HG02973 (cell line): ENCODE results near the gene PLCB2.

Source experiments
- ATAC-seq: cut with Tn5 transposase; IDR thresholded peaks from one replicate; pipeline ENCODE4 v1.9.1; 2021; ENCODE audit warnings: moderate library complexity; ENCODE audit not compliant: unreplicated experiment

The PLCB2 gene

DNA sequence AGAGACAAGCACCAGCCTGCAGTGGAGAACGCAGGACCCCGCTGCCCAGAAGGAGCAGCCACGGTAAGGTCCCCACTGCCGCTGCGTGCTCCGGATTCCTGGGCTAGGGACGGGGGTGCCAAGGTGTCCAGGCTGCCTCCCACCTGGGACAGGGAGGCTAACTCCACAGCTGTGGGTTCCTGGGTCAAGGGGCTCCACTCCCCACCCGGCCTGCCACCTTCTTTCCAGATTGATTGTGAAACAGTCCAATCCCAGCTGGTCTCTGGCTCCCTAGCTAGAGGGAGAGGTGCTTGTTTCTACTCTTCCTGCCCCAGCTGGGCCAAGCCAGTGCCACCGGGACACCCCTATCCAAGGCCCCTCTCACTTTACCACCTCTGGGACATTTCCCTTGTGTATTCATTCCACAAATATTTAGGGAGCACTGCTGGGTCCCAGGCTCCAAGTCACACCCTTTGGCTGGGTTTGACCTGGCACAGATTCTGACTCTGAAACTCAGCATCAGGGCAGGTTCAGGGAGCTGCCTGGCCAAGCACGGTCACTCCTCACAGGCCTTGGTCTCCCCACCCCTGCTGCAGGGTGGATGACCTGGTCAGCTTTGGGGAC is 67.0 kb downstream of the PLCB2 start:
- no peak for ATAC-seq

DNA sequence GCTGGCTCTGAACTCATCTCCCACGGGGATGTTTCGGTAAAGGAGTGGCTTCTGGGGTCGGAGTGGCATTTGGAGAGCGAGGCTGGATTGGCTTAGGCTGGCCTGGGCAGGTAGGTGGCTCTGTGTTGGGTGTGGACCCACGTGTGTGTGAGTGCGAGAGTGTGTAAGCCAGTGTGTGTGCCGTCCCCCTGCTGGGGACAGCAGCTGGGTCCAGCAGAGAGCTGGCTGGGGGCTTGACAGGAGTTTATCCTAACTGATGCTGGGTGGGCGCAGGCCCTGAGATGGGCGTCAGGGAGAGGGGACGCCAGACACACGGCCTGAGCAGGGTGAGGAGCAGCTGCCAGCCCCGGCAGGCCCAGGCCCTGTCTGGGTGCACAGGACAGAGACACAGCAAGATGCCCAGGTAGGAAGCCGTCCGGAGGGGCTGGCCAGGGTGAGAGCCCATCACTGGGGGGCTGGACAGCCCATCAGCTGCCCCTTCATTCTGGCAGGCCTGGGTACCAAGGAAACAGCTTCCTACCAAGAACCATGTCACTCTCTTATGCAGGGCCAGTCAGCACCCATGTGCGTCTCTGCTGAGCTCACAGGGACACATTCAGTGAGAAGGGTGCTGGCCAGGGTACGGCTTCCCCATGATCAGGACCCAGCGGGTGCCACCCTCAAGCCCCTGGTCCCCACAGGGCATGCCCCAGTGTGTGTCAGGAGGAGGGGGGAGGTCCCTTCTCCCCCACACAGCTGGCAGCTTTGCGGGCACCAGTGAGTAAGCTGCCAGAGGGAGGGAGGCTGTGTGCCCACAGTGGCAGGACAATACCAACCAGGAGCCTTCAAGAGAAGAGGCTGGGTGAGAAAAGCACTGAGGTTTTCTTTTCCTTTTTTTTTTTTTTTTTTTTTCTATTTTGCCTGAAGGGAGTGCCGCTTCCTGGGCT is 67.8 kb downstream of the PLCB2 start:
- no peak for ATAC-seq

DNA sequence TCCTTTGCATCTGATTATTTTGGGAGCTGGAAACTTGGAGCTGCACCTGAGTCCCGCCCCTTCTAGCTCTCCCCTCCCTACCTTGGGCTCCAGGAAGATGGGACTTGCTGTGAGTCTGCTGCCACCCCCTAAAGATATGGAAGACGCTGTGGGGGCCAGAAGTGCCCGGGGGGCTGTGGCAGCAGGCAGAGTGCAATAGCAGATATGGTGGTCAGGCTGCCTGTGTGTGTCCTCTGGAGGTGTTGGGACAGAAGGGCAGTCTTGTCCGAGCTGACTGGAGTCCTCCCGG is 68.4 kb downstream of the PLCB2 start:
- no peak for ATAC-seq

DNA sequence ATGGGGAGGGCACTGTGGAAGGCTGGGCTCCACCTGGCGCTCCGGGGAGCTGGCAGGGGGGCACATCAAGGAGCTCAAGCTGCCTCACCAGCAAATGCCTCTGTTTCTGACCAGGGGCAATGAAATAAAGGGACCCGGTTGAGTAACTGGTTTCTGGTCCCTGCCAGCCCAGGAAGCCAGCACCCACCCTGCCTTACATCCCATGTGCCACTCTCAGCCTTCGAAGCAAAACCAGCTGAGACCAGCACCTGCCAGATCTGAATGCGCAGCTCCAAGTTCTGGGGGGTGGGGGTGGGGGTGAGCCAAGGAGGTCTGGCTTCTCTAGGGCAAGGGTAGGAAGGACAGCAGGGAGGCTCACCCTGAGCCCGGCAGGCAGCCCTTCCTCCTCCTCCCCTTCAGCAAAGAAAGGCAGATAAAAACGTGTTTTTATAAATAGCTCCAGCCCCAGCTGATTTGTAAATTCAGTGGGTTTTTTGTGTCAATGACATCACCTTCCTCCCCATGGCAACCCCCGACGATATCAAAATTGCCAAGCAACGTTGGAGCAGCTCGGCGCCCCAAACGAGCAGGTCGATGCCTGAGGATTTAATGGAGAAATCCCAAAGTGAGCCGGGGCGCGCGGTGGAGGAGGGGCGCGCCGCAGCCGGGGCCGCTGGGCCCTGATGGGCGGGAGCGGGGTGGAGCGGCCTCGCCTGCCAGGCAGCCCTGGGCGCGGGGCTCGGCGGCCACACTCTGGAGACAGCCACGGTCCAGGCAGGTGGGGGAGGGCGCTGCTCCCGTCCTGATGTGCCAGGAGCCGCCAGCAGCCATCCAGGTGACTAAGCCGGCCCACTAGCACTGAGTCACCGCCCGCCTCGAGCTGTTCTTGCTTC is 69.0 kb downstream of the PLCB2 start, which contains the start of gene PAK6:
TSS of gene PAK6 (plus strand) at position 532 of the 872 bp plus-strand sequence. CDS start 25,723 bp downstream, outside the sequence.
- no peak for ATAC-seq
